22Rv1 (cell line): ENCODE measurements around the gene TNS1.

Source experiments
- CTCF ChIP-seq: fragments of 450-650 bp; IDR thresholded peaks from 2 replicates; pipeline ENCODE4 v1.5.1; 2017; ENCODE audit warnings: mild to moderate bottlenecking
- ZFX ChIP-seq: fragments of 450-650 bp; IDR thresholded peaks from 2 replicates; pipeline ENCODE4 v1.6.1; 2017; ENCODE audit warnings: antibody characterized with exemption, borderline replicate concordance

- no peak for TF ChIP-seq CTCF
- no peak for TF ChIP-seq ZFX
Observed at GRCh38 chr2:217868911-217869334, 133.9 kb downstream of the TNS1 start.
